Brain microvascular endothelial cell (primary cell): ENCODE measurements around the gene KRT12.

ENCODE experiments used
- DNase-seq: peaks from one replicate; pipeline ENCODE4 v3.0.0-alpha.2; 2020
- H3K27ac ChIP-seq: fragments of 250-450 bp; sonication (Bioruptor Pico); 2 replicates; pipeline ENCODE4 v1.5.1; 2020; ENCODE audit warnings: mild to moderate bottlenecking, moderate library complexity
- H3K27me3 ChIP-seq: fragments of 250-450 bp; sonication (Bioruptor Pico); replicated peaks from 2 replicates; pipeline ENCODE4 v1.5.1; 2020; ENCODE audit warnings: mild to moderate bottlenecking
- H3K36me3 ChIP-seq: fragments of 250-450 bp; sonication (Bioruptor Pico); replicated peaks from 2 replicates; pipeline ENCODE4 v1.5.1; 2020; ENCODE audit warnings: mild to moderate bottlenecking
- H3K4me3 ChIP-seq: 2 replicates; pipeline ENCODE4 v1.5.1; 2011; ENCODE audit warnings: low read depth, mild to moderate bottlenecking, control low read depth, low read length, moderate library complexity
- CTCF ChIP-seq: IDR thresholded peaks from 2 replicates; pipeline ENCODE4 v1.5.1; 2011; ENCODE audit warnings: low read depth, mild to moderate bottlenecking, moderate library complexity, low read length, control low read depth, inconsistent platforms; ENCODE audit errors: missing control alignments
- in situ Hi-C: cut with HindIII; loops from 2 replicates; pipeline ENCODE4 v1.10.0; 2017; ENCODE audit warnings: low sequenced_read_pairs, low pct_ligation_motif_present

Gene KRT12

DNA sequence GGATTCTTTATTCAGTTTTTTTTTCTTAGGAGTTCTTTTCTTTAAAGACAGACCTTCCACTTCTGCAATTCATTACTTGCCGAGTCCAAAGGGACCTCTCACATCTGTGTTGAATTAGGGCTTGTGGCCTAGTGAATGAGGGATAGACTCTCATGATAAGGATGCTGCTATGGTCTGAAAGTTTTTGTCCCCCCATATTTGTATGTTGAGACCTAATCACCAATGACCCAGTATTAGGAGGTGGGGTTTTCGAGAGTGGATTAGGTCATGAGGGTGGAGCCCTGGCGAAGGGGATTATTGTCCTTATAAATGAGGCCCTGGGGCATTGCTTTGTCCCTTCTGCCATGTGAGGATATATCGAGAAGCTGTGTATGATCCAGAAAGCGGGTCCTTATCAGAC lies 9.5 kb downstream of the KRT12 start:
- no peaks in the 10 kb centered on the region for H3K36me3 ChIP-seq
- no peak overlapping the region for H3K27ac ChIP-seq
- in situ Hi-C loops: no loop called here
- TF ChIP-seq CTCF: no peak
- H3K4me3 ChIP-seq: no peak overlapping the region
- H3K27me3 ChIP-seq: no peaks in the 10 kb centered on the region
- DNase-seq: no peak

GRCh38 chr17:40854175-40854814 lies 12.7 kb downstream of the KRT12 start:
- in situ Hi-C loops: no loop called here
- no peak for TF ChIP-seq CTCF
- Histone ChIP-seq H3K4me3 (no peak overlapping the region), H3K27ac (no peak overlapping the region), H3K27me3 (no peaks in the 10 kb centered on the region), H3K36me3 (no peaks in the 10 kb centered on the region)
- peak; percentile 63 for DNase-seq

DNA sequence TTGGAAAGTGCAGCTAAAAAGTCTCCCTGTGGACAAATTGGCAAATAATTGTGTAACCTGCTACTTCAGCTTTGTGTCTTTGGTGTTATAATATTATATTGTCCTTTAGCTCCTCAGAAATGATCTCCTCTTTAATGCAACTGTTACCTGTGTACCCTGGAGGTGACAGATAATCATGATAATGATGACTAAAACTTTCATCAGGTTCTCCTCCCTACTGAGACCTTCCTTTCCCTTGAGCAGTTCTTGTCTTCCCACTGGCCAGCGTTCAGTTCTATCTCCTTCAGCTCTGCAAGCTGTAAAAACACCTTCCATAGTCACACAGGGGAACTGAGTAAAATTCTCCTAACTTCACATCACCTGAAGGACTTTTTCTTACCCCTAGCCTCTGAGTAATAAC lies 14.7 kb downstream of the KRT12 start:
- TF ChIP-seq CTCF: no peak
- Histone ChIP-seq H3K4me3 (no peak overlapping the region), H3K27me3 (no peaks in the 10 kb centered on the region), H3K36me3 (no peaks in the 10 kb centered on the region), H3K27ac (no peak overlapping the region)
- in situ Hi-C loops: no loop called here
- DNase-seq: no peak

GRCh38 chr17:40850293-40850972 lies 16.6 kb downstream of the KRT12 start:
- Histone ChIP-seq H3K4me3 (no peak overlapping the region), H3K27me3 (no peaks in the 10 kb centered on the region), H3K27ac (peak overlapping the region; percentile 32), H3K36me3 (no peaks in the 10 kb centered on the region)
- no peak for DNase-seq
- in situ Hi-C loops: no loop called here
- no peak for TF ChIP-seq CTCF

DNA sequence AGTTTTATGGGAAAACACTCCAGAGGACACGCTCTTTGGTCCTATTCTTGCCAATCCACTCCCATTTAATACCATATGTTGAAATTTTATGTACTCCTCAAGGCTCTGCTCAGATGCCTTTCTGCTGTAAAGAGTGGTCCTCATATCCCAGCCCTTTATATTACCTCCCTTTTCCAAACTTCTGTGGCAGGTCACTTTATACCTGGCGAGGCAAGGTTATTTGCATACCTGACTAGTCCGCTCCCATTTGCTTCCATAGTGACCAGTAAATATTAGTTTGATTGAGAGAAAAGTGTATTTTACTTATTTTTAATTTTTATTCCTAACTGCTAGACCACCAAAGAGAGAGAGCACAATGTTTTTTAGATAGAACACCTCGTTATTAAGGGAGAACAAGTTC lies 17.3 kb downstream of the KRT12 start:
- Histone ChIP-seq H3K27me3 (no peaks in the 10 kb centered on the region), H3K36me3 (no peaks in the 10 kb centered on the region), H3K27ac (no peak overlapping the region), H3K4me3 (no peak overlapping the region)
- no peak for TF ChIP-seq CTCF
- in situ Hi-C loops: no loop called here
- no peak for DNase-seq

DNA sequence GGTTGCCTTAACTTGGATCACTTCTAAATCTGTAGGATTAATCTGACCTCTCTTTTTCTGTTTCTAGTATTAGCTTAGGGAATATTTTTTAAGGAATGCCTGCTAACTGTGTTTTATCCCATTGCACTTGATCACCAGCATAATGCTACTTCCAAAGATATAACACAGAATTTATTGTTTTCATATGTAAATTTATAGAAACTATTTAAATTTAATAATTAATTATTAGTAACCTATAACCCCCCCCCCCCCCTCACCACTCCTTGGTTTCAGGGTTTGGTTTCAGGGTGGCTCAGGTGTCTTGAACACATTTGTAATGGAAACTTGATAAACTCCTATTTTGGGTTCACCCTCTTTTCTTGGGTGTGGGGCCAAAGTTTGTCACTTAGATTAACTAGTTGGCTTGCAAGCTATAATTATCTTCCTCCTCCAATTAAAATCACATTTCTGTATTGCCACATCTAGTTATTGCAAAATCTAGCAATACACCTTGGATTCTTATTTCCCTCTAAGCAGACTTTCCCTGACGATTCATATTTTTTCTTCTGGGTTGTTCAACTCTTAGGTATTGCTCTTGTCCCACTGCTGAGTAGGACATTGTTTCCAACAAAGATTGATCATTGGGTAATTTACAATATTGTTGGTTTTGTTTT lies 18.3 kb downstream of the KRT12 start:
- TF ChIP-seq CTCF: no peak
- no peak overlapping the region for H3K27ac ChIP-seq
- DNase-seq: no peak
- in situ Hi-C loops: no loop called here
- H3K27me3 ChIP-seq: no peaks in the 10 kb centered on the region
- H3K36me3 ChIP-seq: no peaks in the 10 kb centered on the region
- H3K4me3 ChIP-seq: no peak overlapping the region
